GM12872 (cell line): Measurements from ENCODE around the gene AQP12A.

ENCODE experiments used
- TF ChIP-seq, protein P1 (sequence below): IDR thresholded peaks from 3 replicates; pipeline ENCODE4 v1.5.1; 2011; ENCODE audit warnings: low read depth, mild to moderate bottlenecking, low read length, moderate library complexity; ENCODE audit not compliant: insufficient read depth

The AQP12A gene

DNA sequence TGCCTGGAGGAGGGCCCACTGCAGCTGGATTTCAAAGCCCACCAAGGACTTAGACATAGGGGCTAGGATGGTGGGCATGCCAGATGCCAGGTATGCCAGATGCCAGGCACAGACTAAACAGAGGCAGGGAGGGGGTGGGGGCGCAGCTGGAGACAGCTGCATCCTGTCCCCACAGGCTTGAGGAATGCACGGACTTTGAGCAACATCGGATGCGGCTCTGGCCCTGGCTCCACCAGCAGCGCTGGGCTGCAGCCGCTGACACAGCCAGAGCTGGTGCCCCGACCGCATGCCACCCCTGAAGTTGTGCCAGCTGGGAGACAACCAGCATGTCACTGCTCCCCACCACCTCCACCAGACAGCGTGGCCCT lies 39.5 kb downstream of the AQP12A start:
- TF ChIP-seq, protein P1, sequence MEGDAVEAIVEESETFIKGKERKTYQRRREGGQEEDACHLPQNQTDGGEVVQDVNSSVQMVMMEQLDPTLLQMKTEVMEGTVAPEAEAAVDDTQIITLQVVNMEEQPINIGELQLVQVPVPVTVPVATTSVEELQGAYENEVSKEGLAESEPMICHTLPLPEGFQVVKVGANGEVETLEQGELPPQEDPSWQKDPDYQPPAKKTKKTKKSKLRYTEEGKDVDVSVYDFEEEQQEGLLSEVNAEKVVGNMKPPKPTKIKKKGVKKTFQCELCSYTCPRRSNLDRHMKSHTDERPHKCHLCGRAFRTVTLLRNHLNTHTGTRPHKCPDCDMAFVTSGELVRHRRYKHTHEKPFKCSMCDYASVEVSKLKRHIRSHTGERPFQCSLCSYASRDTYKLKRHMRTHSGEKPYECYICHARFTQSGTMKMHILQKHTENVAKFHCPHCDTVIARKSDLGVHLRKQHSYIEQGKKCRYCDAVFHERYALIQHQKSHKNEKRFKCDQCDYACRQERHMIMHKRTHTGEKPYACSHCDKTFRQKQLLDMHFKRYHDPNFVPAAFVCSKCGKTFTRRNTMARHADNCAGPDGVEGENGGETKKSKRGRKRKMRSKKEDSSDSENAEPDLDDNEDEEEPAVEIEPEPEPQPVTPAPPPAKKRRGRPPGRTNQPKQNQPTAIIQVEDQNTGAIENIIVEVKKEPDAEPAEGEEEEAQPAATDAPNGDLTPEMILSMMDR, result no peak

DNA sequence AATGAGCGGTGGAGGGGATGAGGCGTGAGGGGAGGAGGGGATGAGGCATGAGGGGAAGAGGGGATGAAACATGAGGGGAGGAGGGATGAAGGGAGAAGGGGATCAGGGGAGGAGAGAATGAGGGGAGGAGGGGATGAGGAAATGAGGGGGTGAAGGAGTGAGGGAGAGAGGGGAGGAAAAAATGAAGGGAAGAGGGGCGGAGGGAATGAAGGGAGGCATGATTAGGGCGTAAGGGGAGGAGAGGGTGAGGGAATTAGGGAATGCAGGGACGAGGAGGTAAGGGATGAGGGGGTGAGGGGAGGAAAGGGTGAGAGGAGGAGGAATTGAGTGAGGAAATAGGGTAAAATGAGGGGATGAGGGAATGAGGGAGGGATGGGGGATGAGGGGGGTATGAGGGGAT lies 40.5 kb downstream of the AQP12A start:
- TF ChIP-seq, protein P1, result no peak

DNA sequence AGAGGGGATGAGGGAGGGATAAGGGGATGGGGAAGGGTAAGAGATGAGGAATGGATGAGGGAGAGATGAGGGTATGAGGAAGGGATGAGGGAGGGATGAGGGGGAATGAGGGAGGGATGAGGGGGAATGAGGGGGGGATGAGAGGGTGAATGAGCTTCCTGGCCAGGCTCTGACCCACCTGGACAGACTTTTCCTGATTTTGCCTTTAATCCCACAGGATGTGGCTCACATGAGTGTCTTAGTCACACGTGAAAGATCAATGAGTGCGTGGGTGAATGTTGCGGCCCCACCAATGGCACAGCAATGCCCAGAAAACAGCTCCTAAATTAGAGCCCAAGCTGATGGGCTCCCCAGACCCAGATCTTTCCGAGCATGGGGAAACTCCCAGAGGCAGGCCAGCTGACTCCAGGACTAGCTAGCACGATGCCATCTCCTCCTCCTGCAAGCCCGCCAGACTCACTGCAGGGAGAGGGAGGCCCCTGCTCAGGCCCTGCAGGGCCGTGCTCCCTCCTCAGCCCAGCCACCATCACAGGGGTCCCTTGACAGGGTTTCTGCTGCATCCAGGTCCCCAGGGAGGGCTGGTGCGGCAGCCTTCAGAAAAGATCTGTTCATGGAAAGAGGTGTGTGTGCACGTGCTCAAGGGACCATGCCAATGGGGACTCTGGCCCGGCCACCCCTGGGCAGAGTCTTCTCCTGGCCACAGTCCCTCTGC lies 41.4 kb downstream of the AQP12A start:
- TF ChIP-seq, protein P1, result no peak

DNA sequence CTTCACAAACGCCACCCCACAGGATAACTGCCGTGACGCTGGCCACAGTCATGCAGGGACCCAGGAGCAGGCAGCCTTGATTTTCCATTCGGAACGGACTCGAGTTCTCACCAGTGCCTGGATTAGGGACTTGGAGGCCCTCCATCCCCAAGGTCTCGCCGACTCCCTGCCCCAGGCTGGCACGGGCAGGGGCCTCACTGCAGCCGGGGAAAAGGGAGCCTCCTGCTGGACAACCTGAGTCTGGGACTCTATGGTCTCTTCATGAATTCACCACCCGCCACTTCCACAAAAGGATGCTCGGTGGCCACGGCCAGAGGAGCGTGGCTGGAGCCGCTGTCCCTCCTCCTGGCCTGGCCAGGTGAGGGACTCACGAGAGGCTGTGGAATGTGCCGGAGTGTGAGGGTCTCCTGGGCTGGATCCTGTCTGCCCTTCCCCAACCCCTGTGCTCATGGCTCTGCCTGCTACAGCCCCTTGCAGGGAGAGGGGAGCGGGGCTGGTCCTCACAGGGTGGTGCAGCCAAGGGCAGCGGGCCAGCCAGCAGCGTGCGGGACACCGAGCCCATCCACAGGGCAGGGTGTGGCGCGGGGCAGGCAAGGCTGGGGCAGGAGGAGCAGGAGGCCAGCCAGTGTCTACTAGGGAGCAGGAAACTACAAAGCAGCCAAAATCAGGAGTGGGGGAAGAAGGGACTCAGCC lies 42.3 kb downstream of the AQP12A start:
- TF ChIP-seq, protein P1, result peak; percentile 43; the same call in 2 of the 3 replicates

DNA sequence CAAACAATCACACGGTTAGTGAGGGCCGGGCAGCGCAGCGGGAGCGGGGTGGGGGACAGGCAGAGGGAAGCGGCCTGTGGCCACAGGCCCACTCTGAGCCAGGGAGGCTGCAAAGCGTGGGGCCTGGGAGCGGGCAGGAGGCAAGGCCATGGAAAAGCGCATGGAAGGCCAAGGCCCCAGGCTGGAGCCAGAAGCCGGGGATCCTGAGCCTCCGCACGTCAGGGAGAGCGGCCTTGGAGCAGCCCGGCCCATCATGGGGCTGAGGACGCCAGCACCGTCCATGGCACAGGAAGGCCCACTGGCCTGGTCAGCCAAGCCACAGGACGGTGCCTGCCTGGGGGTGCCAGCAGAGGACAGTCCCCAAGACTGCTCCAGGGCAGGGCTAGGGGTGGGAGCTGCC lies 43.1 kb downstream of the AQP12A start:
- TF ChIP-seq, protein P1, result no peak

DNA sequence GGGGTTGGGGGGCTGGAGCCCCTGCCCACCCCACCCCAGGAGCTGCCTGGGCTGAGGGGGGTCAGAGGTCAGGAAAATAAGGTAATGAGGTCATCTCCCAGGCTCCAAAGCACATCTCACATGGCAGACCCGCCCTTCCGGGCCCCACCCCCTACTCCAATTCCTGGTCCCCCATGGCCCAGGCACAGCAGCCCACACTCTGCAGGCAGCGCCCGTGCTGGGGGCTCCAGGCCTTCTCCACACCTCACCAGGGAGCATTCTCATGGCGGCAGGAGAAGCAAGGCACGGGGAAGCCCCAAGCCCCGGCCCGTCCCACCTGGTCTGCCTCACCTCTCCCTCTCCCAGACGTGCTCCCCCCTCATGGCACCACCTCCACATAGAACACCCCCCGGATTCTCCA lies 43.8 kb downstream of the AQP12A start:
- TF ChIP-seq, protein P1, result no peak

DNA sequence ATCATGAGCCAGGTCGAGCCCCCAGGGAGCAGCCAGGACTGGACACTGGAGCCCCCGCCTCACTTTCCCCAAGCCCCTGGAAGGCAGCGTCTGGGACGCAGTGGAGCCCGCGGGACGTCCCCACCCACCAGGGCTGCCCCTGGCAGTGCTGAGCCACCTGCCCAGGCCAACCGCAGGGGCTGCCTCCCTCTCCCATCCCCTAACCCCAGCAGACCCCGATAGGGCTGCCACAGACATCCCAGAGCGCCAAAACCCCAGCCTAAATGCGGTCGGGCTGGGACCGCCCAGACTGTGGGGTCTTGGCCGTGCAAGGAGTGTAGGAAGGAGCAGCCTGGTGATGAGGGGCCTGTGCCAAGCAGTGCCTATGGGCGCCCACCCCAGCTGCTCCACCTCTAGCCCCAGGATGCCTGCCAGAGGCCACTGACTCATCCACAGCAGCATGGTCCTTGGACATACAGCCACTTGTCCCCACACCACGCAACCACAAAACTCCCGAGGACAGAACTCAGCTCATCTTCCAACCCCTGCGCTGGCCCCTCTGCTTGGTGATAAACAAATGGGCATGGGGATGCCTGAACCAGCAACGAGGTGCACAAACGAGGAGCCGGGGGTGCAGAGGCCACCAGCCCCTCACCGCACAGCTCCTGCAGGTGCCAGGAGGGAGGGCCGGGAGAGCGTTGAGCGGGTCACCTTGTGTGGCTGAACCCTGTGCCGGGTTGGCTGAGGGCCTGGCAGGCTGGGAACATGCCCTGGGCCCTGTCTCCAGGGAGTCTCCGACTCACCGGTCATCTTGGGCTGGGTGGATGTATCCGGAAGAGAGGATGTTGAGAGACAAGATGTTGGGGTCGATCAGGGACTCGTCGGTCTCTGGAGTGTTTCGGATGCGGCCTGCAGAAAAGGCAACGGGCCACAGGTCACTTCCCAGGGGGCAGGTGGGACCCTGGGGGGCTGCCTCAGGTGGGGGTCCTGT lies 44.9 kb downstream of the AQP12A start:
- TF ChIP-seq, protein P1, result no peak
